BJ (cell line): ENCODE results near the gene TPH2. TPM values are rescaled to one million over a fixed set of nuclear protein-coding genes. Genes with fewer than 3 reads are reported as not detected.

ENCODE experiments used
- CTCF ChIA-PET: fragments of 350-600 bp; formaldehyde crosslinking; extraction: SDS; loops from one replicate; lab custom pipeline; 2021; ENCODE audit warnings: antibody characterized with exemption, inconsistent platforms; lab: Yijun Ruan, JAX
- POLR2A ChIA-PET: fragments of 300-600 bp; sonication (Branson Sonifier 250); formaldehyde crosslinking; extraction: SDS; loops from one replicate; lab custom pipeline; 2021; ENCODE audit warnings: antibody characterized with exemption; lab: Charles Lee
- DNase-seq: peaks from one replicate; pipeline ENCODE4 v3.0.0-alpha.2; 2011; ENCODE audit warnings: low read depth
- H3K27me3 ChIP-seq: 2 replicates; pipeline ENCODE4 v1.6.0; 2011; ENCODE audit warnings: low read length; ENCODE audit not compliant: control insufficient read depth, insufficient read depth
- H3K36me3 ChIP-seq: 2 replicates; pipeline ENCODE4 v1.5.1; 2011; ENCODE audit warnings: low read length; ENCODE audit not compliant: control insufficient read depth, insufficient read depth
- H3K4me3 ChIP-seq: 2 replicates; pipeline ENCODE4 v1.5.1; 2011; ENCODE audit warnings: low read depth, mild to moderate bottlenecking, control low read depth, low read length
- polyA plus RNA-seq: library from polyadenylated mRNA; depleted of rRNA; stranded (reverse); fragments of >200 nt; gene quantifications from 2 replicates; pipeline ENCODE4 v1.2.3, GENCODE V29; 2011
- TF ChIP-seq, protein P1 (sequence below): IDR thresholded peaks from 2 replicates; pipeline ENCODE4 v1.5.1; 2011; ENCODE audit warnings: low read depth, mild to moderate bottlenecking, control low read depth, inconsistent platforms, low read length, moderate library complexity; ENCODE audit not compliant: insufficient read depth

Gene TPH2
- polyA plus RNA-seq, 1 experiment, result not detected

GRCh38 chr12:71955970-71956369 lies 17.3 kb downstream of the TPH2 start:
- Histone ChIP-seq H3K36me3 (no peaks in the 10 kb centered on the region), H3K27me3 (no peaks in the 10 kb centered on the region), H3K4me3 (no peak overlapping the region)
- TF ChIP-seq, protein P1, sequence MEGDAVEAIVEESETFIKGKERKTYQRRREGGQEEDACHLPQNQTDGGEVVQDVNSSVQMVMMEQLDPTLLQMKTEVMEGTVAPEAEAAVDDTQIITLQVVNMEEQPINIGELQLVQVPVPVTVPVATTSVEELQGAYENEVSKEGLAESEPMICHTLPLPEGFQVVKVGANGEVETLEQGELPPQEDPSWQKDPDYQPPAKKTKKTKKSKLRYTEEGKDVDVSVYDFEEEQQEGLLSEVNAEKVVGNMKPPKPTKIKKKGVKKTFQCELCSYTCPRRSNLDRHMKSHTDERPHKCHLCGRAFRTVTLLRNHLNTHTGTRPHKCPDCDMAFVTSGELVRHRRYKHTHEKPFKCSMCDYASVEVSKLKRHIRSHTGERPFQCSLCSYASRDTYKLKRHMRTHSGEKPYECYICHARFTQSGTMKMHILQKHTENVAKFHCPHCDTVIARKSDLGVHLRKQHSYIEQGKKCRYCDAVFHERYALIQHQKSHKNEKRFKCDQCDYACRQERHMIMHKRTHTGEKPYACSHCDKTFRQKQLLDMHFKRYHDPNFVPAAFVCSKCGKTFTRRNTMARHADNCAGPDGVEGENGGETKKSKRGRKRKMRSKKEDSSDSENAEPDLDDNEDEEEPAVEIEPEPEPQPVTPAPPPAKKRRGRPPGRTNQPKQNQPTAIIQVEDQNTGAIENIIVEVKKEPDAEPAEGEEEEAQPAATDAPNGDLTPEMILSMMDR, result no peak
- CTCF ChIA-PET, result no interaction called here
- peak; percentile 8 for DNase-seq
- POLR2A ChIA-PET, result no interaction called here

- Histone ChIP-seq H3K4me3 (no peak overlapping the region), H3K36me3 (no peaks in the 10 kb centered on the region), H3K27me3 (no peaks in the 10 kb centered on the region)
- DNase-seq, result peak; percentile 21
- ChIA-PET CTCF (interaction anchor here (1.0 kb wide), 1 partner anchor 10 kb away, joined by 6 read pairs; no protein-coding TSS in a partner anchor), POLR2A (no interaction called here)
- TF ChIP-seq, protein P1, result no peak
Measured at GRCh38 chr12:71958056-71958455, 19.4 kb downstream of the TPH2 start.

DNA sequence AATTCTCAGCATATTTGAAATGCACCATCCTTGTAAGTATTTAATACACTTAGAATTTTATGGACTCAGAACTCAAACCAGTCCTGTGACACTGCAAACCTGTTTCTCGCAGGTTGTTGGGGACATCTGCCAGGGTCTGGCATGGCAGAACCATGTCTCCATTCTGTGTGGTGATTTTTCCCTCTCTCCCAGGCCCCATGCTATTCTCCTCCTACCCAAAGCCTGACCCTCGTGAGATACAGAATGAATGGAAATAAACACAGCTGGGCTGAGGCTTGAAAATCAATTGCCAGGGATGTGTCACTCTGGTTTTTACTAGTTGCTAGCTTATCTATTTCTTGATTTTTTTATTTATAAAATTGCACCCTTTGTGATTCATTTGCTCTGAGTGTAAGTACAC lies 19.8 kb downstream of the TPH2 start:
- Histone ChIP-seq H3K4me3 (no peak overlapping the region), H3K36me3 (no peaks in the 10 kb centered on the region), H3K27me3 (no peaks in the 10 kb centered on the region)
- no peak for DNase-seq
- TF ChIP-seq, protein P1, result no peak
- ChIA-PET POLR2A (interaction anchor here (0.6 kb wide), 1 partner anchor 115 kb away, joined by 3 read pairs; no protein-coding TSS in a partner anchor), CTCF (interaction anchor here (0.6 to 1.0 kb wide), 2 partner anchors 10 to 211 kb away, joined by 3 to 6 read pairs; no protein-coding TSS in a partner anchor)

GRCh38 chr12:71958993-71959578 lies 20.4 kb downstream of the TPH2 start:
- POLR2A ChIA-PET, result interaction anchor here (0.6 to 0.7 kb wide), 2 partner anchors 116 to 398 kb away, joined by 3 to 5 read pairs; no protein-coding TSS in a partner anchor
- peak; percentile 5 for DNase-seq
- CTCF ChIA-PET, result interaction anchor here (0.6 to 1.0 kb wide), 2 partner anchors 11 to 212 kb away, joined by 3 to 6 read pairs; no protein-coding TSS in a partner anchor
- no peak overlapping the region for H3K4me3 ChIP-seq
- no peaks in the 10 kb centered on the region for H3K27me3 ChIP-seq
- H3K36me3 ChIP-seq, result no peaks in the 10 kb centered on the region
- TF ChIP-seq, protein P1, result no peak

GRCh38 chr12:71967211-71967610 lies 28.6 kb downstream of the TPH2 start:
- H3K4me3 ChIP-seq, result no peak overlapping the region
- H3K36me3 ChIP-seq, result no peaks in the 10 kb centered on the region
- ChIA-PET POLR2A (no interaction called here), CTCF (no interaction called here)
- TF ChIP-seq, protein P1, result no peak
- H3K27me3 ChIP-seq, result no peaks in the 10 kb centered on the region; the same call in 1 of the 2 replicates
- DNase-seq, result no peak
